ENCODE results near the gene ZNF837. TPM values are rescaled to one million over a fixed set of nuclear protein-coding genes. Genes with fewer than 3 reads are reported as not detected.

ZNF837 gene
- total RNA-seq, 1 experiment from 2014 or later: 0.47 TPM

- CTCF ChIA-PET: no interaction called here
- H3K36me3 Mint-ChIP-seq (ENCODE audit: insufficient read depth, unreplicated experiment): no peaks in the 10 kb centered on the region
- DNase-seq: peak; percentile 30
- H3K27me3 Mint-ChIP-seq (ENCODE audit: unreplicated experiment): no peaks in the 10 kb centered on the region
- intact Hi-C loops (cut with micrococcal nuclease; ENCODE audit: unreplicated experiment): no loop called here
- no peak overlapping the region for H3K27ac Mint-ChIP-seq (ENCODE audit: unreplicated experiment)
- peaks cover 16% of the 10 kb centered on the region for H3K4me1 Mint-ChIP-seq (ENCODE audit: low read depth, unreplicated experiment)
- no TSS peak for BruUV-seq (replicated peaks)
- H3K9me3 Mint-ChIP-seq (ENCODE audit: low read depth, unreplicated experiment): no peaks in the 10 kb centered on the region
- no peak for TF ChIP-seq CTCF (IDR thresholded peaks at IDR 0.05; ENCODE audit: unreplicated experiment)
- H3K4me3 Mint-ChIP-seq (ENCODE audit: low read depth, unreplicated experiment): no peak overlapping the region
Measured at GRCh38 chr19:58328999-58329398, 51.8 kb downstream of the ZNF837 start.

GRCh38 chr19:58326914-58327726 lies 53.7 kb downstream of the ZNF837 start, which contains the start of gene ZSCAN22:
Gene ZSCAN22 (plus strand): TSS chr19:58326994. CDS start chr19:58334803, 7,809 bp downstream.
- no peak for TF ChIP-seq CTCF (IDR thresholded peaks at IDR 0.05; ENCODE audit: unreplicated experiment)
- intact Hi-C loops (cut with micrococcal nuclease; ENCODE audit: unreplicated experiment): loop anchor here (1.0 kb wide), 1 partner anchor 144 kb away; the partner anchor contains the start of gene ZNF274
- no peak within 1 kb of the TSS for H3K27ac Mint-ChIP-seq (ENCODE audit: unreplicated experiment)
- H3K4me3 Mint-ChIP-seq (ENCODE audit: low read depth, unreplicated experiment): no peak within 1 kb of the TSS
- no TSS peak for BruUV-seq (replicated peaks)
- H3K36me3 Mint-ChIP-seq (ENCODE audit: insufficient read depth, unreplicated experiment): no peaks in the 10 kb centered on the region
- H3K9me3 Mint-ChIP-seq (ENCODE audit: low read depth, unreplicated experiment): peaks cover 3% of the 10 kb centered on the region
- peak; percentile 97 for DNase-seq
- H3K4me1 Mint-ChIP-seq (ENCODE audit: low read depth, unreplicated experiment): peaks cover 16% of the 10 kb centered on the region
- no peaks in the 10 kb centered on the region for H3K27me3 Mint-ChIP-seq (ENCODE audit: unreplicated experiment)
- CTCF ChIA-PET: interaction anchor here (0.8 to 1.4 kb wide), 3 partner anchors 9 to 193 kb away, joined by 5 read pairs; partner anchors contain the start of gene ZBTB45

GRCh38 chr19:58326501-58326913 lies 54.3 kb downstream of the ZNF837 start:
- CTCF ChIA-PET: interaction anchor here (0.8 to 1.4 kb wide), 3 partner anchors 9 to 193 kb away, joined by 5 read pairs; partner anchors contain the start of gene ZBTB45
- intact Hi-C loops (cut with micrococcal nuclease; ENCODE audit: unreplicated experiment): loop anchor here (1.0 kb wide), 1 partner anchor 143 kb away; the partner anchor contains the start of gene ZNF274
- Mint-ChIP-seq H3K27me3 (ENCODE audit: unreplicated experiment) (no peaks in the 10 kb centered on the region), H3K36me3 (ENCODE audit: insufficient read depth, unreplicated experiment) (no peaks in the 10 kb centered on the region), H3K4me1 (ENCODE audit: low read depth, unreplicated experiment) (peaks cover 16% of the 10 kb centered on the region), H3K4me3 (ENCODE audit: low read depth, unreplicated experiment) (no peak overlapping the region), H3K9me3 (ENCODE audit: low read depth, unreplicated experiment) (peaks cover 3% of the 10 kb centered on the region), H3K27ac (ENCODE audit: unreplicated experiment) (no peak overlapping the region)
- no peak for TF ChIP-seq CTCF (IDR thresholded peaks at IDR 0.05; ENCODE audit: unreplicated experiment)
- BruUV-seq (replicated peaks): no TSS peak
- no peak for DNase-seq

- BruUV-seq (replicated peaks): TSS peak; percentile 20
- Mint-ChIP-seq H3K4me3 (ENCODE audit: low read depth, unreplicated experiment) (no peak overlapping the region), H3K4me1 (ENCODE audit: low read depth, unreplicated experiment) (peaks cover 9% of the 10 kb centered on the region), H3K36me3 (ENCODE audit: insufficient read depth, unreplicated experiment) (no peaks in the 10 kb centered on the region), H3K9me3 (ENCODE audit: low read depth, unreplicated experiment) (peaks cover 3% of the 10 kb centered on the region), H3K27me3 (ENCODE audit: unreplicated experiment) (no peaks in the 10 kb centered on the region), H3K27ac (ENCODE audit: unreplicated experiment) (no peak overlapping the region)
- intact Hi-C loops (cut with micrococcal nuclease; ENCODE audit: unreplicated experiment): loop anchor here (1.0 kb wide), 1 partner anchor 142 kb away; the partner anchor contains the start of gene ZNF274
- CTCF ChIA-PET: no interaction called here
- no peak for TF ChIP-seq CTCF (IDR thresholded peaks at IDR 0.05; ENCODE audit: unreplicated experiment)
- DNase-seq: no peak
Measured at GRCh38 chr19:58325311-58326022, 55.4 kb downstream of the ZNF837 start.
